ENCODE measurements around the gene KCNG2. TPM values are rescaled to one million over a fixed set of nuclear protein-coding genes. Genes with fewer than 3 reads are reported as not detected.

The KCNG2 gene
- total RNA-seq, 8 experiments from 2014 or later, result 0.16 to 0.76 (median 0.19) TPM; not detected in 2

GRCh38 chr18:79756143-79756500, 41.6 kb upstream of the KCNG2 start:
- Histone ChIP-seq H3K4me3 (no peak overlapping the region), H3K4me1 (replicated peaks in 1 of 2) (no peaks in the 10 kb centered on the region), H3K27ac (no peak overlapping the region)
- 50 to 100% (median 86%) methylated on average over 1 to 2 of the region's 10 CpGs; no CpG with 5 or more reads in 5 of the 10 experiments for WGBS, 10 experiments
- ATAC-seq (replicated peaks in 6 of 8), result no peak
- in situ Hi-C loops (cut with MboI; ENCODE audit: low pct_unique_long_range_greater_than_20kb in 2 of 9, low sequenced_read_pairs in 9 of 9, unreplicated experiment in 9 of 9), result no loop called here

GRCh38 chr18:79756826-79757225, 40.9 kb upstream of the KCNG2 start:
- no peak for ATAC-seq (replicated peaks in 6 of 8)
- H3K4me1 ChIP-seq (replicated peaks in 1 of 2), result no peaks in the 10 kb centered on the region
- H3K27ac ChIP-seq, result no peak overlapping the region
- 86 to 100% (median 97%) methylated on average over 1 to 9 of the region's 11 CpGs; no CpG with 5 or more reads in 1 of the 10 experiments for WGBS, 10 experiments
- in situ Hi-C loops (cut with MboI; ENCODE audit: low pct_unique_long_range_greater_than_20kb in 2 of 9, low sequenced_read_pairs in 9 of 9, unreplicated experiment in 9 of 9), result no loop called here
- H3K4me3 ChIP-seq, result no peak overlapping the region

- 0 to 33% (median 0%) methylated on average over 1 of the region's 1 CpG; no CpG with 5 or more reads in 3 of the 10 experiments for WGBS, 10 experiments
- Histone ChIP-seq H3K4me3 (no peak overlapping the region), H3K27ac (no peak overlapping the region), H3K4me1 (replicated peaks in 1 of 2) (no peaks in the 10 kb centered on the region)
- in situ Hi-C loops (cut with MboI; ENCODE audit: low pct_unique_long_range_greater_than_20kb in 2 of 9, low sequenced_read_pairs in 9 of 9, unreplicated experiment in 9 of 9), result no loop called here
- ATAC-seq (replicated peaks in 6 of 8), result no peak
These were observed 37.4 kb upstream of the KCNG2 start for GRCh38 chr18:79760348-79760747.

- in situ Hi-C loops (cut with MboI; ENCODE audit: low pct_unique_long_range_greater_than_20kb in 2 of 9, low sequenced_read_pairs in 9 of 9, unreplicated experiment in 9 of 9), result no loop called here
- 56 to 88% (median 63%) methylated on average over 1 of the region's 1 CpG; no CpG with 5 or more reads in 5 of the 10 experiments for WGBS, 10 experiments
These were observed 36.9 kb upstream of the KCNG2 start for GRCh38 chr18:79760881-79761280.

GRCh38 chr18:79763407-79763806, 34.3 kb upstream of the KCNG2 start:
- no peak for ATAC-seq (replicated peaks in 6 of 8)

More at GRCh38 chr18:79760881-79761280, 36.9 kb upstream of the KCNG2 start:
- no peak overlapping the region for H3K4me3 ChIP-seq
- ATAC-seq (replicated peaks in 6 of 8), result no peak
- H3K27ac ChIP-seq, result no peak overlapping the region
- no peaks in the 10 kb centered on the region for H3K4me1 ChIP-seq (replicated peaks in 1 of 2)

GRCh38 chr18:79764131-79764530, 33.6 kb upstream of the KCNG2 start:
- no peak for ATAC-seq (replicated peaks in 6 of 8)
- in situ Hi-C loops (cut with MboI; ENCODE audit: low pct_unique_long_range_greater_than_20kb in 2 of 9, low sequenced_read_pairs in 9 of 9, unreplicated experiment in 9 of 9), result no loop called here
- H3K27ac ChIP-seq, result no peak overlapping the region
- H3K4me1 ChIP-seq (replicated peaks in 1 of 2), result no peaks in the 10 kb centered on the region
- H3K4me3 ChIP-seq, result no peak overlapping the region
- 80% methylated on average over 1 of the region's 6 CpGs; no CpG with 5 or more reads in 9 of the 10 experiments for WGBS, 10 experiments

More at GRCh38 chr18:79763407-79763806, 34.3 kb upstream of the KCNG2 start:
- H3K27ac ChIP-seq, result no peak overlapping the region
- no peaks in the 10 kb centered on the region for H3K4me1 ChIP-seq (replicated peaks in 1 of 2)
- in situ Hi-C loops (cut with MboI; ENCODE audit: low pct_unique_long_range_greater_than_20kb in 2 of 9, low sequenced_read_pairs in 9 of 9, unreplicated experiment in 9 of 9), result no loop called here
- no peak overlapping the region for H3K4me3 ChIP-seq

- Histone ChIP-seq H3K4me1 (replicated peaks in 1 of 2) (no peaks in the 10 kb centered on the region), H3K27ac (no peak overlapping the region), H3K4me3 (no peak overlapping the region)
- in situ Hi-C loops (cut with MboI; ENCODE audit: low pct_unique_long_range_greater_than_20kb in 2 of 9, low sequenced_read_pairs in 9 of 9, unreplicated experiment in 9 of 9), result no loop called here
- ATAC-seq (replicated peaks in 6 of 8), result peak in 3 of 8 experiments; percentile 24 to 98 (median 94)
- WGBS, 10 experiments, result 0 to 84% (median 47%) methylated on average over 1 to 10 of the region's 14 CpGs
These were observed 32.1 kb upstream of the KCNG2 start for GRCh38 chr18:79765491-79766245.

GRCh38 chr18:79766308-79766707, 31.4 kb upstream of the KCNG2 start:
- WGBS, 10 experiments, result 0 to 100% (median 62%) methylated on average over 1 to 9 of the region's 16 CpGs; no CpG with 5 or more reads in 5 of the 10 experiments
- Histone ChIP-seq H3K4me1 (replicated peaks in 1 of 2) (no peaks in the 10 kb centered on the region), H3K27ac (no peak overlapping the region), H3K4me3 (no peak overlapping the region)
- no peak for ATAC-seq (replicated peaks in 6 of 8)
- in situ Hi-C loops (cut with MboI; ENCODE audit: low pct_unique_long_range_greater_than_20kb in 2 of 9, low sequenced_read_pairs in 9 of 9, unreplicated experiment in 9 of 9), result no loop called here

- Histone ChIP-seq H3K4me1 (replicated peaks in 1 of 2) (no peaks in the 10 kb centered on the region), H3K4me3 (no peak overlapping the region), H3K27ac (no peak overlapping the region)
- 0 to 79% (median 21%) methylated on average over 1 to 3 of the region's 3 CpGs; no CpG with 5 or more reads in 2 of the 10 experiments for WGBS, 10 experiments
- in situ Hi-C loops (cut with MboI; ENCODE audit: low pct_unique_long_range_greater_than_20kb in 2 of 9, low sequenced_read_pairs in 9 of 9, unreplicated experiment in 9 of 9), result no loop called here
- ATAC-seq (replicated peaks in 6 of 8), result no peak
These were observed 29.0 kb upstream of the KCNG2 start for GRCh38 chr18:79768745-79769144.

- Histone ChIP-seq H3K4me3 (no peak overlapping the region), H3K27ac (no peak overlapping the region), H3K4me1 (replicated peaks in 1 of 2) (no peaks in the 10 kb centered on the region)
- ATAC-seq (replicated peaks in 6 of 8), result no peak
- in situ Hi-C loops (cut with MboI; ENCODE audit: low pct_unique_long_range_greater_than_20kb in 2 of 9, low sequenced_read_pairs in 9 of 9, unreplicated experiment in 9 of 9), result no loop called here
- 52 to 87% (median 80%) methylated on average over 4 to 22 of the region's 31 CpGs; no CpG with 5 or more reads in 2 of the 10 experiments for WGBS, 10 experiments
These were observed 27.8 kb upstream of the KCNG2 start for GRCh38 chr18:79769698-79770500.

- 0 to 80% (median 0%) methylated on average over 1 of the region's 11 CpGs; no CpG with 5 or more reads in 7 of the 10 experiments for WGBS, 10 experiments
- Histone ChIP-seq H3K4me3 (no peak overlapping the region), H3K4me1 (replicated peaks in 1 of 2) (no peaks in the 10 kb centered on the region), H3K27ac (no peak overlapping the region)
- in situ Hi-C loops (cut with MboI; ENCODE audit: low pct_unique_long_range_greater_than_20kb in 2 of 9, low sequenced_read_pairs in 9 of 9, unreplicated experiment in 9 of 9), result no loop called here
- ATAC-seq (replicated peaks in 6 of 8), result no peak
These were observed 27.3 kb upstream of the KCNG2 start for GRCh38 chr18:79770501-79770815.

- no peak overlapping the region for H3K4me3 ChIP-seq
- H3K27ac ChIP-seq, result no peak overlapping the region
- WGBS, 10 experiments, result 58 to 80% (median 71%) methylated on average over 1 to 3 of the region's 24 CpGs; no CpG with 5 or more reads in 7 of the 10 experiments
- in situ Hi-C loops (cut with MboI; ENCODE audit: low pct_unique_long_range_greater_than_20kb in 2 of 9, low sequenced_read_pairs in 9 of 9, unreplicated experiment in 9 of 9), result no loop called here
- no peak for ATAC-seq (replicated peaks in 6 of 8)
- no peaks in the 10 kb centered on the region for H3K4me1 ChIP-seq (replicated peaks in 1 of 2)
These were observed 26.9 kb upstream of the KCNG2 start for GRCh38 chr18:79770826-79771225.

GRCh38 chr18:79771446-79772107, 26.2 kb upstream of the KCNG2 start:
- no peak for ATAC-seq (replicated peaks in 6 of 8)
- Histone ChIP-seq H3K4me1 (replicated peaks in 1 of 2) (no peaks in the 10 kb centered on the region), H3K4me3 (no peak overlapping the region), H3K27ac (no peak overlapping the region)
- in situ Hi-C loops (cut with MboI; ENCODE audit: low pct_unique_long_range_greater_than_20kb in 2 of 9, low sequenced_read_pairs in 9 of 9, unreplicated experiment in 9 of 9), result no loop called here
- WGBS, 10 experiments, result 20 to 75% (median 57%) methylated on average over 2 to 16 of the region's 35 CpGs; no CpG with 5 or more reads in 4 of the 10 experiments
